T-helper 1 cell treated with Interleukin-12 subunit alpha and Interleukin-12 subunit beta and Interleukin-4 antibody, amounts not matched to agents 30 μg/mL and 1 μg/mL, for 36 hours (primary cell): ENCODE results near the gene TRIM50.
"Not testable (repeated sequence)": the region's sequence is repeated elsewhere in the genome, so short reads cannot be mapped to it uniquely, and the experiment has no call there.

ENCODE experiments used
- H3K27ac Mint-ChIP-seq: one replicate; pipeline ENCODE4 v1.8.0; 2021; ENCODE audit warnings: mild to moderate bottlenecking, mixed read lengths
- H3K27me3 Mint-ChIP-seq: one replicate; pipeline ENCODE4 v1.8.0; 2021; ENCODE audit warnings: low read depth, mixed read lengths
- H3K36me3 Mint-ChIP-seq: one replicate; pipeline ENCODE4 v1.8.0; 2021; ENCODE audit warnings: low read depth, mixed read lengths
- H3K4me1 Mint-ChIP-seq: one replicate; pipeline ENCODE4 v1.8.0; 2021; ENCODE audit warnings: low read depth, mixed read lengths
- H3K4me3 Mint-ChIP-seq: one replicate; pipeline ENCODE4 v1.8.0; 2021; ENCODE audit warnings: mild to moderate bottlenecking, moderate library complexity, mixed read lengths
- H3K9me3 Mint-ChIP-seq: one replicate; pipeline ENCODE4 v1.8.0; 2021; ENCODE audit warnings: mixed read lengths

The TRIM50 gene

DNA sequence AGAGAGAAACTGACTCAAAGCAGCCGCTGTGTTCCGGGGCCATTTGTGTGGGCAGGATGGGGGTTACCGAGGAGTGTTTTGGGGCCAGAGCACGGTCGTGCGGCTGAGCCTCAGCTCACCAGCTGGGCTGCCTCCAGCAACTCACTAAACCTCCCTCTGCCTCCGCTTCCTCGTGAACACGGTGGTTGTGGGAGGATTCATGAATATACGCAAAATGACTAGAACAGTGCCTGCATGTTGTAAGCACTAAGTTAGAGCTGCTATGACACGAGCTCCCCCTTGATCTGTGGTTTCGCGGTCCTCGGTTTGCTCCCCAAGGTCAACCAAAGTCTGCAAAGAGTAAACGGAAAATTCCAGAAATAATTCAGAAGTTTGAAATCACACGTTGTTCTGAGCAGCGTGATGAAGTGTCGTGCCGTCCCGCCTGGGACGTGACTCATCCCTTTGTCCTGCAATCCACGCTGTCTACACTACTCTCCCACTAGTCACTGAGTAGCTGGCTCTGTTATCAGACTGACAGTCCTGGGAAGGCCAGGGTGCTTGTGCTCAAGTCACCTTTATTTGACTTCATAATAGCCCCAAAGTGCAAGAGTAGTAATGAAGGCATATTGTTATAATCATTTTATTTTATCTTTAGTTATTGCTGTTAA is 61.0 kb downstream of the TRIM50 start:
- not testable (repeated sequence) for H3K9me3 Mint-ChIP-seq, H3K27me3 Mint-ChIP-seq, H3K4me1 Mint-ChIP-seq, H3K27ac Mint-ChIP-seq, H3K4me3 Mint-ChIP-seq, H3K36me3 Mint-ChIP-seq
